ENCODE results near the gene CAPN11. TPM values are rescaled to one million over a fixed set of nuclear protein-coding genes. Genes with fewer than 3 reads are reported as not detected.

The CAPN11 gene
- total and polyA plus RNA-seq, 10 of the 15 experiments (the other 5 are each of a cell fraction or from before 2014, with no cell fraction given), result 0.05 to 0.44 (median 0.31) TPM

- TF ChIP-seq NFYB (IDR thresholded peaks at IDR 0.05; ENCODE audit: insufficient read depth, low read depth, low read length), result no peak
- TF ChIP-seq CUX1 (IDR thresholded peaks at IDR 0.05; ENCODE audit: insufficient replicate concordance, low read depth, low read length), result no peak
- TF ChIP-seq NR2C2 (IDR thresholded peaks at IDR 0.05; ENCODE audit: borderline replicate concordance, control insufficient read depth, insufficient read length, low read depth), result no peak
- TF ChIP-seq MTA3 (IDR thresholded peaks at IDR 0.05; ENCODE audit: borderline replicate concordance, low read length), result no peak
- TF ChIP-seq USF1 (IDR thresholded peaks at IDR 0.05; ENCODE audit: borderline replicate concordance, extremely low read length, insufficient read depth, low read depth, low read length), result no peak
- no peak for TF ChIP-seq TBL1XR1 (IDR thresholded peaks at IDR 0.05; ENCODE audit: low read depth, low read length)
- no peak for TF ChIP-seq ZNF622 (IDR thresholded peaks at IDR 0.05)
- TF ChIP-seq YY1 (IDR thresholded peaks at IDR 0.05; ENCODE audit: low read depth, low read length), result no peak
- TF ChIP-seq, protein P1, sequence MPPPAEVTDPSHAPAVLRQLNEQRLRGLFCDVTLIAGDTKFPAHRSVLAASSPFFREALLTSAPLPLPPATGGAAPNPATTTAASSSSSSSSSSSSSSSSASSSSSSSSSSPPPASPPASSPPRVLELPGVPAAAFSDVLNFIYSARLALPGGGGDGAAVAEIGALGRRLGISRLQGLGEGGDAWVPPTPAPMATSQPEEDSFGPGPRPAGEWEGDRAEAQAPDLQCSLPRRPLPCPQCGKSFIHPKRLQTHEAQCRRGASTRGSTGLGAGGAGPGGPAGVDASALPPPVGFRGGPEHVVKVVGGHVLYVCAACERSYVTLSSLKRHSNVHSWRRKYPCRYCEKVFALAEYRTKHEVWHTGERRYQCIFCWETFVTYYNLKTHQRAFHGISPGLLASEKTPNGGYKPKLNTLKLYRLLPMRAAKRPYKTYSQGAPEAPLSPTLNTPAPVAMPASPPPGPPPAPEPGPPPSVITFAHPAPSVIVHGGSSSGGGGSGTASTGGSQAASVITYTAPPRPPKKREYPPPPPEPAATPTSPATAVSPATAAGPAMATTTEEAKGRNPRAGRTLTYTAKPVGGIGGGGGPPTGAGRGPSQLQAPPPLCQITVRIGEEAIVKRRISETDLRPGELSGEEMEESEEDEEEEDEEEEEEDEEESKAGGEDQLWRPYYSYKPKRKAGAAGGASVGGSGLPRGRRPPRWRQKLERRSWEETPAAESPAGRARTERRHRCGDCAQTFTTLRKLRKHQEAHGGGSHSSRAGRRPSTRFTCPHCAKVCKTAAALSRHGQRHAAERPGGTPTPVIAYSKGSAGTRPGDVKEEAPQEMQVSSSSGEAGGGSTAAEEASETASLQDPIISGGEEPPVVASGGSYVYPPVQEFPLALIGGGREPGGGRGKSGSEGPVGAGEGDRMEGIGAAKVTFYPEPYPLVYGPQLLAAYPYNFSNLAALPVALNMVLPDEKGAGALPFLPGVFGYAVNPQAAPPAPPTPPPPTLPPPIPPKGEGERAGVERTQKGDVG (CRISPR knock-in tag; IDR thresholded peaks at IDR 0.05), result no peak
- no peak for TF ChIP-seq SMAD1 (IDR thresholded peaks at IDR 0.05; ENCODE audit: low read depth, partially characterized antibody)
- no peak for TF ChIP-seq HDGF (IDR thresholded peaks at IDR 0.05)
Measured at GRCh38 chr6:44110966-44111365, 47.7 kb upstream of the CAPN11 start (continued).

Measured in GM12878 (cell line).